HepG2 (cell line): ENCODE data around the gene SSR2. TPM values are rescaled to one million over a fixed set of nuclear protein-coding genes. Genes with fewer than 3 reads are reported as not detected.
A peak's percentile ranks its signal among the peaks of the same experiment; 100 is the strongest.

ENCODE experiments used
- DPF2 ChIP-seq: sonication (generic); formaldehyde crosslinking; IDR thresholded peaks from 2 replicates; pipeline ENCODE4 v1.4.0; 2020; ENCODE audit warnings: mild to moderate bottlenecking, low read depth, missing genetic modification reagents, borderline replicate concordance
- JUNB ChIP-seq: sonication (generic); formaldehyde crosslinking; IDR thresholded peaks from 2 replicates; pipeline ENCODE4 v1.8.0; 2022; ENCODE audit warnings: missing genetic modification reagents, mild to moderate bottlenecking, borderline replicate concordance
- MTF2 ChIP-seq: sonication (generic); formaldehyde crosslinking; IDR thresholded peaks from 2 replicates; pipeline ENCODE4 v1.5.0; 2020; ENCODE audit warnings: missing genetic modification reagents, borderline replicate concordance
- PHF20 ChIP-seq: sonication (generic); formaldehyde crosslinking; IDR thresholded peaks from 2 replicates; pipeline ENCODE4 v1.5.0; 2020; ENCODE audit warnings: mild to moderate bottlenecking, missing genetic modification reagents
- RCOR2 ChIP-seq: IDR thresholded peaks from 2 replicates; pipeline ENCODE4 v1.6.1; 2016; ENCODE audit warnings: missing biosample characterization, missing genetic modification reagents
- ZNF17 ChIP-seq: sonication (generic); formaldehyde crosslinking; IDR thresholded peaks from 2 replicates; pipeline ENCODE4 v1.5.0; 2020; ENCODE audit warnings: mild to moderate bottlenecking, missing genetic modification reagents
- ZNF850 ChIP-seq: sonication (generic); formaldehyde crosslinking; conservative IDR thresholded peaks from 2 replicates; pipeline ENCODE4 v1.9.0; 2021; ENCODE audit warnings: mild to moderate bottlenecking, missing genetic modification reagents
- polyA plus RNA-seq, 8 experiments: library from polyadenylated mRNA; depleted of rRNA in 3 of 8; stranded (reverse) in 7 of 8; unstranded in 1 of 8; fragments of >200 nt; fragmentation: Illumina TruSeq in 4 of 8; extraction: Trizol in 4 of 8; gene quantifications; 2 replicates each; pipeline versions ENCODE4 v1.2.1 to v1.2.3, GENCODE V29; 2011 to 2016; ENCODE audit warnings: low read depth in 4 of 8, missing spikeins in 1 of 8, mixed read lengths in 1 of 8; ENCODE audit not compliant: insufficient read depth in 1 of 8
- total RNA-seq, 5 experiments: library from RNA; depleted of rRNA; stranded (reverse); fragments of >200 nt; fragmentation: Illumina TruSeq; extraction: Trizol; gene quantifications; 2 replicates each; pipeline ENCODE4 v1.2.3, GENCODE V29; 2016; ENCODE audit warnings: low read depth in 1 of 5
- TF ChIP-seq, protein P1 (sequence below): sonication (generic); formaldehyde crosslinking; conservative IDR thresholded peaks from 2 replicates; pipeline ENCODE4 v1.8.1; 2023; ENCODE audit warnings: missing genetic modification reagents
- TF ChIP-seq, protein P2 (sequence below): sonication (generic); formaldehyde crosslinking; IDR thresholded peaks from 2 replicates; pipeline ENCODE4 v1.4.0; 2020; ENCODE audit warnings: missing genetic modification reagents
- TF ChIP-seq, protein P3 (sequence below): sonication (generic); formaldehyde crosslinking; conservative IDR thresholded peaks from 2 replicates; pipeline ENCODE4 v1.4.0; 2020; ENCODE audit warnings: missing genetic modification reagents
- TF ChIP-seq, protein P4 (sequence below): IDR thresholded peaks from 2 replicates; pipeline ENCODE4 v1.6.1; 2016; ENCODE audit warnings: mild to moderate bottlenecking, missing biosample characterization, missing genetic modification reagents
- TF ChIP-seq, protein P5 (sequence below): sonication (generic); formaldehyde crosslinking; IDR thresholded peaks from 2 replicates; pipeline ENCODE4 v1.4.0; 2020; ENCODE audit warnings: missing genetic modification reagents
- TF ChIP-seq, protein P6 (sequence below): IDR thresholded peaks from 2 replicates; pipeline ENCODE4 v1.6.1; 2016; ENCODE audit warnings: low read depth, borderline replicate concordance

Gene SSR2
- total and polyA plus RNA-seq, 2 of the 13 experiments (the other 11 are each of a cell fraction or from before 2014, with no cell fraction given) = 284 to 461 TPM

DNA sequence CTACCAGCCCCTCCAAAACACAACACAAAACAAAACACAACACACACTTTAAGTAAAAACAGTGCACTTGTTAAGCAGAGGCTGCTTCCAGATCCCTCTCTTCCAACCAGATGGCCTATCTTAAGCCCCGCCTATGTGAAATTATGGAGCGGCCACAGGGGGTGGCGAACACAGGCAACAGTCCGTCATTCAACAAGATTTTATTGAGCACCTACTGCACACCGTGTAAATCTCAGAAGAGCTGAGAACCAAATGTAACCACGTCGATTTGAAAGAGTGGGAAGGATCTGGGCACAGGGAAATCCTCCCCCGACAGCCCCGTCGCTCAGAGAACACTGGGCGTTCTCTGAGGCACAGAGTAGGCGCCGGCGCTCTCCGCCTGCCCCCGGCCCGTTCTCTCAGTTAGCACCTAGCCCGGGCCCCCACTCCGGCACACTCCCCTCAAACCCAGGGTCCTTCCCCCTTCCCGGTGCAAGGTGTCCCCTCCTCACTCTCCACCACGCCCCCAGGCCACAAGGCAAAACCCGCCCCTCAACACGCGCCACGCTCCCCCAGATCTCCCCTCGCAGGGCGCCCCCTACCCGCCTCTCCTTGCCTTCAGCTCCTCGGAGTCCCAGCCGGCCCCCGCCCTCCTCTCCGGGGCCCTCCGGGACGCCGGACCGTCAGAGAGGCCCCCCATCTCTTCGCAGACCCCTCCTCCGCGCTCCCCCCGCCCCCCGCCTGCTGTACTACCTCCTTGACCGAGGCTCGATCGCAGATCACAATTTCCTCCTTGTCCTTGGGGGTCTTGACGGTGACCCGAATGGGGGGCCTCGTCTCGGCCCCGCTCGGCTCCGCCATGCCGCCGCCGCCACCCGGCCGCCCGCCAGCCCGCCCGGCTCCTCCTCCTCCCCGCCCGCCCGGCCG is 32.4 kb upstream of the SSR2 start (continued):
- TF ChIP-seq, protein P1, sequence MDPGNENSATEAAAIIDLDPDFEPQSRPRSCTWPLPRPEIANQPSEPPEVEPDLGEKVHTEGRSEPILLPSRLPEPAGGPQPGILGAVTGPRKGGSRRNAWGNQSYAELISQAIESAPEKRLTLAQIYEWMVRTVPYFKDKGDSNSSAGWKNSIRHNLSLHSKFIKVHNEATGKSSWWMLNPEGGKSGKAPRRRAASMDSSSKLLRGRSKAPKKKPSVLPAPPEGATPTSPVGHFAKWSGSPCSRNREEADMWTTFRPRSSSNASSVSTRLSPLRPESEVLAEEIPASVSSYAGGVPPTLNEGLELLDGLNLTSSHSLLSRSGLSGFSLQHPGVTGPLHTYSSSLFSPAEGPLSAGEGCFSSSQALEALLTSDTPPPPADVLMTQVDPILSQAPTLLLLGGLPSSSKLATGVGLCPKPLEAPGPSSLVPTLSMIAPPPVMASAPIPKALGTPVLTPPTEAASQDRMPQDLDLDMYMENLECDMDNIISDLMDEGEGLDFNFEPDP = 0 out of 2 replicates have a peak, but pooled peaks have one; percentile 21
- TF ChIP-seq ZNF17 (CRISPR knock-in tag) (no peak), DPF2 (CRISPR knock-in tag) (no peak), PHF20 (CRISPR knock-in tag) (peak; percentile 28; the same call in 1 of the 2 replicates), ZNF850 (CRISPR knock-in tag) (no peak), MTF2 (CRISPR knock-in tag) (0 out of 2 replicates have a peak, but pooled peaks have one; percentile 31), JUNB (CRISPR knock-in tag) (no peak), RCOR2 (CRISPR knock-in tag) (peak; percentile 70)
- TF ChIP-seq, protein P2, sequence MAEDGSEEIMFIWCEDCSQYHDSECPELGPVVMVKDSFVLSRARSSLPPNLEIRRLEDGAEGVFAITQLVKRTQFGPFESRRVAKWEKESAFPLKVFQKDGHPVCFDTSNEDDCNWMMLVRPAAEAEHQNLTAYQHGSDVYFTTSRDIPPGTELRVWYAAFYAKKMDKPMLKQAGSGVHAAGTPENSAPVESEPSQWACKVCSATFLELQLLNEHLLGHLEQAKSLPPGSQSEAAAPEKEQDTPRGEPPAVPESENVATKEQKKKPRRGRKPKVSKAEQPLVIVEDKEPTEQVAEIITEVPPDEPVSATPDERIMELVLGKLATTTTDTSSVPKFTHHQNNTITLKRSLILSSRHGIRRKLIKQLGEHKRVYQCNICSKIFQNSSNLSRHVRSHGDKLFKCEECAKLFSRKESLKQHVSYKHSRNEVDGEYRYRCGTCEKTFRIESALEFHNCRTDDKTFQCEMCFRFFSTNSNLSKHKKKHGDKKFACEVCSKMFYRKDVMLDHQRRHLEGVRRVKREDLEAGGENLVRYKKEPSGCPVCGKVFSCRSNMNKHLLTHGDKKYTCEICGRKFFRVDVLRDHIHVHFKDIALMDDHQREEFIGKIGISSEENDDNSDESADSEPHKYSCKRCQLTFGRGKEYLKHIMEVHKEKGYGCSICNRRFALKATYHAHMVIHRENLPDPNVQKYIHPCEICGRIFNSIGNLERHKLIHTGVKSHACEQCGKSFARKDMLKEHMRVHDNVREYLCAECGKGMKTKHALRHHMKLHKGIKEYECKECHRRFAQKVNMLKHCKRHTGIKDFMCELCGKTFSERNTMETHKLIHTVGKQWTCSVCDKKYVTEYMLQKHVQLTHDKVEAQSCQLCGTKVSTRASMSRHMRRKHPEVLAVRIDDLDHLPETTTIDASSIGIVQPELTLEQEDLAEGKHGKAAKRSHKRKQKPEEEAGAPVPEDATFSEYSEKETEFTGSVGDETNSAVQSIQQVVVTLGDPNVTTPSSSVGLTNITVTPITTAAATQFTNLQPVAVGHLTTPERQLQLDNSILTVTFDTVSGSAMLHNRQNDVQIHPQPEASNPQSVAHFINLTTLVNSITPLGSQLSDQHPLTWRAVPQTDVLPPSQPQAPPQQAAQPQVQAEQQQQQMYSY (CRISPR knock-in tag) = no peak
- TF ChIP-seq, protein P3, sequence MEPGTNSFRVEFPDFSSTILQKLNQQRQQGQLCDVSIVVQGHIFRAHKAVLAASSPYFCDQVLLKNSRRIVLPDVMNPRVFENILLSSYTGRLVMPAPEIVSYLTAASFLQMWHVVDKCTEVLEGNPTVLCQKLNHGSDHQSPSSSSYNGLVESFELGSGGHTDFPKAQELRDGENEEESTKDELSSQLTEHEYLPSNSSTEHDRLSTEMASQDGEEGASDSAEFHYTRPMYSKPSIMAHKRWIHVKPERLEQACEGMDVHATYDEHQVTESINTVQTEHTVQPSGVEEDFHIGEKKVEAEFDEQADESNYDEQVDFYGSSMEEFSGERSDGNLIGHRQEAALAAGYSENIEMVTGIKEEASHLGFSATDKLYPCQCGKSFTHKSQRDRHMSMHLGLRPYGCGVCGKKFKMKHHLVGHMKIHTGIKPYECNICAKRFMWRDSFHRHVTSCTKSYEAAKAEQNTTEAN (CRISPR knock-in tag) = 0 out of 2 replicates have a peak, but pooled peaks have one; percentile 28
- TF ChIP-seq, protein P4, sequence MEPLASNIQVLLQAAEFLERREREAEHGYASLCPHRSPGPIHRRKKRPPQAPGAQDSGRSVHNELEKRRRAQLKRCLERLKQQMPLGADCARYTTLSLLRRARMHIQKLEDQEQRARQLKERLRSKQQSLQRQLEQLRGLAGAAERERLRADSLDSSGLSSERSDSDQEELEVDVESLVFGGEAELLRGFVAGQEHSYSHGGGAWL (CRISPR knock-in tag) = 0 out of 2 replicates have a peak, but pooled peaks have one; percentile 36
- TF ChIP-seq, protein P5, sequence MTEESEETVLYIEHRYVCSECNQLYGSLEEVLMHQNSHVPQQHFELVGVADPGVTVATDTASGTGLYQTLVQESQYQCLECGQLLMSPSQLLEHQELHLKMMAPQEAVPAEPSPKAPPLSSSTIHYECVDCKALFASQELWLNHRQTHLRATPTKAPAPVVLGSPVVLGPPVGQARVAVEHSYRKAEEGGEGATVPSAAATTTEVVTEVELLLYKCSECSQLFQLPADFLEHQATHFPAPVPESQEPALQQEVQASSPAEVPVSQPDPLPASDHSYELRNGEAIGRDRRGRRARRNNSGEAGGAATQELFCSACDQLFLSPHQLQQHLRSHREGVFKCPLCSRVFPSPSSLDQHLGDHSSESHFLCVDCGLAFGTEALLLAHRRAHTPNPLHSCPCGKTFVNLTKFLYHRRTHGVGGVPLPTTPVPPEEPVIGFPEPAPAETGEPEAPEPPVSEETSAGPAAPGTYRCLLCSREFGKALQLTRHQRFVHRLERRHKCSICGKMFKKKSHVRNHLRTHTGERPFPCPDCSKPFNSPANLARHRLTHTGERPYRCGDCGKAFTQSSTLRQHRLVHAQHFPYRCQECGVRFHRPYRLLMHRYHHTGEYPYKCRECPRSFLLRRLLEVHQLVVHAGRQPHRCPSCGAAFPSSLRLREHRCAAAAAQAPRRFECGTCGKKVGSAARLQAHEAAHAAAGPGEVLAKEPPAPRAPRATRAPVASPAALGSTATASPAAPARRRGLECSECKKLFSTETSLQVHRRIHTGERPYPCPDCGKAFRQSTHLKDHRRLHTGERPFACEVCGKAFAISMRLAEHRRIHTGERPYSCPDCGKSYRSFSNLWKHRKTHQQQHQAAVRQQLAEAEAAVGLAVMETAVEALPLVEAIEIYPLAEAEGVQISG (CRISPR knock-in tag) = 0 out of 2 replicates have a peak, but pooled peaks have one; percentile 34
- TF ChIP-seq, protein P6, sequence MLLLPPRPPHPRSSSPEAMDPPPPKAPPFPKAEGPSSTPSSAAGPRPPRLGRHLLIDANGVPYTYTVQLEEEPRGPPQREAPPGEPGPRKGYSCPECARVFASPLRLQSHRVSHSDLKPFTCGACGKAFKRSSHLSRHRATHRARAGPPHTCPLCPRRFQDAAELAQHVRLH (CRISPR knock-in tag) = peak; percentile 21; the same call in 1 of the 2 replicates
